ENCODE data around the gene HOXA11. TPM values are rescaled to one million over a fixed set of nuclear protein-coding genes. Genes with fewer than 3 reads are reported as not detected.

The HOXA11 gene
- total and polyA plus RNA-seq, 2 donors from 2014 or later = 5.2 to 5.5 TPM

DNA sequence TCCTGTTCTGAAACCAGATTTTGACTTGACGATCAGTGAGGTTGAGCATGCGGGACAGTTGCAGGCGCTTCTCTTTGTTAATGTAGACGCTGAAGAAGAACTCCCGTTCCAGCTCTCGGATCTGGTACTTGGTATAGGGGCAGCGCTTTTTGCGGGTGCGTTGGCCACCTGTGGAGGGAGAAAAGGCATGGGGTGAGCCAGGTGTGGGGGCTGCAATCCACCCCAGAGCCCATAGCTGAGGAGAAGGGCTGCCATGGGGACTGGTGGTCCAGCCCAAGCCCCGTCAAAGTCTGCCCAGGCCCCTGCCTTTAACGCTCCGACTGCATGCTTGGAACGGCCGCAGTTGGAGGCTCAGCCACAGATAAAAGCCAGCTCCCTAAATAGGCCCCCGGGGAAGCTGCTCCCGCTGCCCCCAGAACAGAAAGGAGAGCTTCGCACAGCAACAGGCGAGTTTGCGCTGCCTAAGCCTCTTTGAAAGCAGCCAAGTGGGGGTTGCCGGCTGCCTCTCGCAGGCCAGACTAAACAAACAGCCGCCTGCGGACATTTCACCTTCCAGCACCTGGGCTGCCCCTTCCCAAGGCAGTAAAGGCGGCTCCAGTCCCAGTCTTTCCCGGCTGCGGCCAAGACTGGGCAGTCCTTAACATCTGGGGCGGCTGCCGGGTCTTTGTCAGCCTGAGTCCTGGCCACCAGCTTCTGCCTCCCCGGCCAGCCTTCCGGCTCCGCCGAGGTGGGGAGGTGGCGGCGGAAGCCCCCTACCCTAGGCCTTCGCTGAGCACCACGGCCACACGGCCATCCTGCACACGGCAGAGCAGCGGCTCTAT, 2.0 kb downstream of the HOXA11 start:
- Histone ChIP-seq H3K4me1 (ENCODE audit: control insufficient read depth in 2 of 3, insufficient read depth in 2 of 3, low read depth in 1 of 3, low read length in 3 of 3) (peaks cover 0 to 8% (median 0%) of the 10 kb centered on the region in 3 donors), H3K9ac (ENCODE audit: low read length in 3 of 3) (peak overlapping the region; percentile 37 to 85 (median 40)), H3K4me3 (ENCODE audit: low read length in 3 of 3) (peak overlapping the region; percentile 54 to 85 (median 68)), H3K9me3 (ENCODE audit: control insufficient read depth in 2 of 3, insufficient read depth in 1 of 3, low read length in 3 of 3) (no peaks in the 10 kb centered on the region), H3K36me3 (ENCODE audit: control insufficient read depth in 2 of 3, insufficient read depth in 3 of 3, low read length in 3 of 3) (no peaks in the 10 kb centered on the region), H3K27me3 (ENCODE audit: control insufficient read depth, insufficient read depth, low read length) (no peaks in the 10 kb centered on the region), H3K27ac (ENCODE audit: low read depth in 2 of 2, low read length in 2 of 2) (peak overlapping the region; percentile 22 to 80)
- DNase-seq (peak in 4 of 5 donors; percentile 44 to 72 (median 65)), FAIRE-seq (no peak)
- TF ChIP-seq CTCF (IDR thresholded peaks at IDR 0.05; ENCODE audit: borderline replicate concordance, extremely low read depth, insufficient read depth) = no peak
- intact Hi-C loops (cut with DNase I) = no loop called here

DNA sequence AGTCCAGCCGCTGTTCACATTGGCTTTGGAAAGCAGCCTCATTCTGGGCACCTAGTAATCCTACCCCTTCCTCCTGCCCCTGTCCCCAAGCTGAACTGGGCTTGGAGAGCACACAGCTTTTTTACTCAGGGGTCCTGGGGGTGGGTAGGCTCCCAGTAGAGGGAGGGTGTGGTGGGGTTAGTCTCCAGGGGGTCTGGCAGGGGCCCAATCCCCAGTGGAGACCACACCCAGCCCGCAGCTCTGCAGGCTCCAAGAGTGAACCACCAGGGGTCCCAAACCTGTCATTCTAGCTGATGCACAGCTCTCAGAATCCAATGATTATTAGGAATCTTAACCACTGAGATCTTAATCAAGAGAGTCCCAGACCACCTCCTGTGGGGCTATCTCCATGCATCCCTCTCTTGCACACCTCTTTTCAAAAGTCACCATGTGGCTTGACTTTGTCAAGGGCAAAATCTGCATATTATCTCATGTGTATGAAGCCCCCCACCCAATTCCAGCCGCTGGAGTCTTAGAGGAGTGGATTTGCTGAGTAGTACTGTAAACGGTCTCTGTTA, 2.7 kb downstream of the HOXA11 start:
- H3K36me3 ChIP-seq (ENCODE audit: control insufficient read depth in 2 of 3, insufficient read depth in 3 of 3, low read length in 3 of 3) = no peaks in the 10 kb centered on the region
- peak overlapping the region; percentile 13 to 85 (median 40) for H3K9ac ChIP-seq (ENCODE audit: low read length in 3 of 3)
- DNase-seq = peak in 4 of 5 donors; percentile 50 to 68 (median 60)
- H3K9me3 ChIP-seq (ENCODE audit: control insufficient read depth in 2 of 3, insufficient read depth in 1 of 3, low read length in 3 of 3) = no peaks in the 10 kb centered on the region
- H3K4me3 ChIP-seq (ENCODE audit: low read length in 3 of 3) = peak overlapping the region in 2 of 3 donors; percentile 54 to 85
- FAIRE-seq = no peak
- H3K4me1 ChIP-seq (ENCODE audit: control insufficient read depth in 2 of 3, insufficient read depth in 2 of 3, low read depth in 1 of 3, low read length in 3 of 3) = peaks cover 0 to 6% (median 0%) of the 10 kb centered on the region in 3 donors
- H3K27me3 ChIP-seq (ENCODE audit: control insufficient read depth, insufficient read depth, low read length) = no peaks in the 10 kb centered on the region
- peak overlapping the region; percentile 19 to 29 for H3K27ac ChIP-seq (ENCODE audit: low read depth in 2 of 2, low read length in 2 of 2)
- TF ChIP-seq CTCF (IDR thresholded peaks at IDR 0.05; ENCODE audit: borderline replicate concordance, extremely low read depth, insufficient read depth) = no peak
- intact Hi-C loops (cut with DNase I) = no loop called here

DNA sequence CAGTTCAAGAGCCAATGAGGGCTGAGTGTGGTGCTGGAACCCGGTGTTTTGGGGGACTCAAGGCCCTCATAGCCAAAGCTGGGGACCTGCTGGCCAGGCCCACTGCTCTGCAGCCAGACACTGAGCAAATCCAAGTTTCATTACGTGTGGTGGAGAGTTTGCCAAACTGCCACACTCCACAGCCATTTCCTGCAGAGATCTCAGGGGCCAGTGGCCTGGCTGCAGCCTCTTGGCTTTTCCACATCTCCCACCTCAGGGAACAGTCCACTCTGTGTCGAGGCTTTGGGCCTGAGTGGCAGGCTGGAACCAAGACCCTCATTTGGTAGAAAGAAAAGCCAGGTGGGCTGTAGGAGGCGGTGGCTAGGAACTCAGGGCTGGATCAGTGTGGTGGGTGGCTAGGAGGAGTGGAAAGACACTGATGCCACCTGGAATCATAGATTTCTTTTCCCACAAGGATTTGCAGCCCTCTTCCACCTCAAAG, 3.2 kb downstream of the HOXA11 start:
- H3K4me3 ChIP-seq (ENCODE audit: low read length in 3 of 3) = peak overlapping the region in 1 of 3 donors; percentile 85
- DNase-seq = peak in 3 of 5 donors; percentile 33 to 54 (median 52)
- peak overlapping the region in 1 of 3 donors; percentile 26 for H3K9ac ChIP-seq (ENCODE audit: low read length in 3 of 3)
- peaks cover 0 to 6% (median 0%) of the 10 kb centered on the region in 3 donors for H3K4me1 ChIP-seq (ENCODE audit: control insufficient read depth in 2 of 3, insufficient read depth in 2 of 3, low read depth in 1 of 3, low read length in 3 of 3)
- no peaks in the 10 kb centered on the region for H3K36me3 ChIP-seq (ENCODE audit: control insufficient read depth in 2 of 3, insufficient read depth in 3 of 3, low read length in 3 of 3)
- H3K27ac ChIP-seq (ENCODE audit: low read depth in 2 of 2, low read length in 2 of 2) = peak overlapping the region in 1 of 2 donors; percentile 29
- H3K9me3 ChIP-seq (ENCODE audit: control insufficient read depth in 2 of 3, insufficient read depth in 1 of 3, low read length in 3 of 3) = no peaks in the 10 kb centered on the region
- intact Hi-C loops (cut with DNase I) = no loop called here
- no peak for FAIRE-seq
- H3K27me3 ChIP-seq (ENCODE audit: control insufficient read depth, insufficient read depth, low read length) = no peaks in the 10 kb centered on the region
- TF ChIP-seq CTCF (IDR thresholded peaks at IDR 0.05; ENCODE audit: borderline replicate concordance, extremely low read depth, insufficient read depth) = no peak

Data from kidney (tissue), 14 donors.